ENCODE data around the gene TMEM175.

- TF ChIP-seq CTCF (IDR thresholded peaks at IDR 0.05; ENCODE audit: low read depth, low read length), result no peak
- TF ChIP-seq EZH2phosphoT487 (IDR thresholded peaks at IDR 0.05; ENCODE audit: low read depth), result no peak
Observed at GRCh38 chr4:889516-889915, 42.7 kb upstream of the TMEM175 start.
